ENCODE results near the gene LBR. TPM values are rescaled to one million over a fixed set of nuclear protein-coding genes. Genes with fewer than 3 reads are reported as not detected.

LBR gene
- total RNA-seq, 1 donor from 2014 or later, result 79.9 TPM

GRCh38 chr1:225464851-225465792 lies 37.3 kb upstream of the LBR start:
- DNase-seq (ENCODE audit: low spot score in 2 of 2), result no peak
- no peak for FAIRE-seq

- FAIRE-seq (no peak), DNase-seq (ENCODE audit: low spot score in 2 of 2) (no peak)
Observed at GRCh38 chr1:225462714-225463574, 35.1 kb upstream of the LBR start.

GRCh38 chr1:225462429-225462713 lies 34.5 kb upstream of the LBR start:
- FAIRE-seq, result no peak
- DNase-seq (ENCODE audit: low spot score in 2 of 2), result no peak

- FAIRE-seq (no peak), DNase-seq (ENCODE audit: low spot score in 2 of 2) (no peak)
Observed at GRCh38 chr1:225461533-225462428, 33.9 kb upstream of the LBR start.

- DNase-seq (ENCODE audit: low spot score in 2 of 2) (no peak), FAIRE-seq (no peak)
Observed at GRCh38 chr1:225460737-225461532, 33.1 kb upstream of the LBR start.

GRCh38 chr1:225460021-225460736 lies 32.3 kb upstream of the LBR start:
- DNase-seq (ENCODE audit: low spot score in 2 of 2), result no peak
- no peak for FAIRE-seq

- DNase-seq (ENCODE audit: low spot score in 2 of 2), result no peak
- no peak for FAIRE-seq
Observed at GRCh38 chr1:225458222-225458631, 30.4 kb upstream of the LBR start.

GRCh38 chr1:225454733-225455132 lies 26.9 kb upstream of the LBR start:
- FAIRE-seq, result no peak
- no peak for DNase-seq (ENCODE audit: low spot score in 2 of 2)

GRCh38 chr1:225453797-225454648 lies 26.2 kb upstream of the LBR start:
- no peak for FAIRE-seq

GRCh38 chr1:225451840-225452515 lies 24.1 kb upstream of the LBR start:
- no peak for DNase-seq (ENCODE audit: low spot score in 2 of 2)
- no peak for FAIRE-seq

More at GRCh38 chr1:225453797-225454648, 26.2 kb upstream of the LBR start:
- DNase-seq (ENCODE audit: low spot score in 2 of 2), result no peak

GRCh38 chr1:225451340-225451739 lies 23.5 kb upstream of the LBR start:
- FAIRE-seq (no peak), DNase-seq (ENCODE audit: low spot score in 2 of 2) (no peak)

GRCh38 chr1:225450491-225451191 lies 22.8 kb upstream of the LBR start:
- FAIRE-seq (no peak), DNase-seq (ENCODE audit: low spot score in 2 of 2) (no peak)

- FAIRE-seq (no peak), DNase-seq (ENCODE audit: low spot score in 2 of 2) (no peak)
Observed at GRCh38 chr1:225449774-225450173, 21.9 kb upstream of the LBR start.

GRCh38 chr1:225449261-225449660 lies 21.4 kb upstream of the LBR start:
- no peak for FAIRE-seq
- DNase-seq (ENCODE audit: low spot score in 2 of 2), result no peak

GRCh38 chr1:225448146-225448805 lies 20.4 kb upstream of the LBR start:
- DNase-seq (ENCODE audit: low spot score in 2 of 2) (no peak), FAIRE-seq (no peak)

GRCh38 chr1:225447650-225448089 lies 19.8 kb upstream of the LBR start:
- DNase-seq (ENCODE audit: low spot score in 2 of 2), result no peak
- no peak for FAIRE-seq

All from frontal cortex (tissue), 4 donors.